Endodermal cell (in vitro differentiated cells): ENCODE measurements around the gene ITGAX. TPM values are rescaled to one million over a fixed set of nuclear protein-coding genes. Genes with fewer than 3 reads are reported as not detected.
A peak's percentile ranks its signal among the peaks of the same experiment; 100 is the strongest.

Experiments
- DNase-seq: peaks from one replicate; pipeline ENCODE4 v3.0.0-alpha.2; 2017
- H3K27ac ChIP-seq: 2 replicates; pipeline ENCODE4 v1.5.1; 2013; ENCODE audit warnings: mild to moderate bottlenecking, low read depth, low read length, moderate library complexity
- H3K27me3 ChIP-seq: 2 replicates; pipeline ENCODE4 v1.6.1; 2013; ENCODE audit warnings: mild to moderate bottlenecking, low read length, moderate library complexity; ENCODE audit not compliant: insufficient read depth, control insufficient read depth, poor library complexity, severe bottlenecking
- H3K36me3 ChIP-seq: 2 replicates; pipeline ENCODE4 v1.7.0; 2013; ENCODE audit warnings: mild to moderate bottlenecking, low read length, moderate library complexity; ENCODE audit not compliant: control insufficient read depth, insufficient read depth
- H3K4me1 ChIP-seq: one replicate; pipeline ENCODE4 v1.7.0; 2013; ENCODE audit warnings: low read length; ENCODE audit not compliant: control insufficient read depth, insufficient read depth
- H3K4me3 ChIP-seq: 2 replicates; pipeline ENCODE4 v1.5.1; 2013; ENCODE audit warnings: mild to moderate bottlenecking, low read length, moderate library complexity
- H3K9ac ChIP-seq: 2 replicates; pipeline ENCODE4 v1.6.1; 2013; ENCODE audit warnings: mild to moderate bottlenecking, low read length, moderate library complexity; ENCODE audit not compliant: poor library complexity, severe bottlenecking; ENCODE audit errors: extremely low read depth
- H3K9me3 ChIP-seq: 2 replicates; pipeline ENCODE4 v1.6.1; 2013; ENCODE audit warnings: mild to moderate bottlenecking, low read length, moderate library complexity; ENCODE audit not compliant: control insufficient read depth
- H3K27ac Mint-ChIP-seq: 2 replicates; pipeline ENCODE4 v1.8.0; 2020; ENCODE audit warnings: mixed read lengths
- H3K27me3 Mint-ChIP-seq: 2 replicates; pipeline ENCODE4 v1.8.0; 2021; ENCODE audit warnings: mild to moderate bottlenecking, mixed read lengths; ENCODE audit not compliant: insufficient read depth
- H3K36me3 Mint-ChIP-seq: 2 replicates; pipeline ENCODE4 v1.8.0; 2020; ENCODE audit warnings: low read depth, mixed read lengths
- H3K4me1 Mint-ChIP-seq: 2 replicates; pipeline ENCODE4 v1.8.0; 2020; ENCODE audit warnings: mixed read lengths
- H3K4me3 Mint-ChIP-seq: 2 replicates; pipeline ENCODE4 v1.8.0; 2020; ENCODE audit warnings: mild to moderate bottlenecking, moderate library complexity, mixed read lengths
- H3K9me3 Mint-ChIP-seq: 2 replicates; pipeline ENCODE4 v1.8.0; 2020; ENCODE audit warnings: mild to moderate bottlenecking, mixed read lengths
- CTCF ChIP-seq: fragments of 200-600 bp; sonication (generic); conservative IDR thresholded peaks from 2 replicates; pipeline ENCODE4 v1.5.0; 2021; ENCODE audit warnings: antibody characterized with exemption, mild to moderate bottlenecking
- WGBS, 2 experiments: methylation state at CpG; one replicate each; pipeline versions ENCODE4 v1.1.5 to v1.1.7; 2013; ENCODE audit warnings: missing lambda C conversion rate in 2 of 2, mixed read lengths in 1 of 2; ENCODE audit not compliant: insufficient coverage in 1 of 2, insufficient read length in 1 of 2; 5-methylcytosine and 5-hydroxymethylcytosine counted together
- total RNA-seq, 2 donors: library from RNA; stranded (reverse); fragmentation: NEBNext Ultra II Directional in 1 of 2; extraction: Animal tissue kit (Norgen Biotek cat#: 25700) in 1 of 2; gene quantifications; 2 replicates in 1 of 2; 3 replicates in 1 of 2; pipeline ENCODE4 v1.2.1, GENCODE V29; 2021

The ITGAX gene
- total RNA-seq, 2 donors from 2014 or later, result 0.22 TPM; not detected in 1

DNA sequence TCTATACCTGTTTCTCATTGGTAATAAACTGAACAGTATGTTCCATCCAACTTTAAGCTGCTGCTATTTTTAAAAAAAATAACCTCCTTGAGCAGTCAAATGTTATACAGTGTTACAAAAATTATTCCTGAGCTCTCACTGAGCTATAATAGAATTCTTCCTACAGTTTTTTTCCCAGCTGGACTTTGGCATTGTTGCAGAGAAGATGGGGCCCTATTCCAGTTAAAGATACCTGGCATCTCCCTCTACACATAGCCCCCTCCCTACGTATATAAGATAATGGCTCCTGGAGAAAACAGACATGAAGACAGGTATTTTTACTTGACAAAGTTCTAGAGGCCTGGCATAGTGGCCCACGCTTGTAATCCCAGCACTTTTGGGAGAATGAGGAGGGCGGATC lies 74.8 kb downstream of the ITGAX start:
- H3K9me3 Mint-ChIP-seq, result peaks cover 4% of the 10 kb centered on the region
- H3K4me3 Mint-ChIP-seq, result no peak overlapping the region
- no peak for TF ChIP-seq CTCF
- H3K4me1 Mint-ChIP-seq, result no peaks in the 10 kb centered on the region
- Histone ChIP-seq H3K36me3 (no peaks in the 10 kb centered on the region), H3K4me1 (peaks cover 4% of the 10 kb centered on the region), H3K9ac (no peak overlapping the region), H3K4me3 (no peak overlapping the region), H3K27ac (no peak overlapping the region), H3K27me3 (no peaks in the 10 kb centered on the region), H3K9me3 (no peaks in the 10 kb centered on the region)
- no peaks in the 10 kb centered on the region for H3K36me3 Mint-ChIP-seq
- no peak for DNase-seq
- no peak overlapping the region for H3K27ac Mint-ChIP-seq
- H3K27me3 Mint-ChIP-seq, result peaks cover 46% of the 10 kb centered on the region
- WGBS, 2 experiments, result 86 to 96% methylated on average over 3 of the region's 3 CpGs

- Histone ChIP-seq H3K36me3 (no peaks in the 10 kb centered on the region), H3K4me3 (no peak overlapping the region), H3K9me3 (no peaks in the 10 kb centered on the region), H3K4me1 (peaks cover 4% of the 10 kb centered on the region), H3K9ac (no peak overlapping the region), H3K27ac (no peak overlapping the region), H3K27me3 (no peaks in the 10 kb centered on the region)
- no peaks in the 10 kb centered on the region for H3K4me1 Mint-ChIP-seq
- peaks cover 4% of the 10 kb centered on the region for H3K9me3 Mint-ChIP-seq
- no peak overlapping the region for H3K4me3 Mint-ChIP-seq
- no peaks in the 10 kb centered on the region for H3K36me3 Mint-ChIP-seq
- DNase-seq, result peak; percentile 61
- WGBS, 2 experiments, result 47 to 61% methylated on average over 4 to 5 of the region's 5 CpGs
- H3K27ac Mint-ChIP-seq, result no peak overlapping the region
- no peak for TF ChIP-seq CTCF
- peaks cover 41% of the 10 kb centered on the region for H3K27me3 Mint-ChIP-seq
Observed at GRCh38 chr16:31430380-31431052, 75.5 kb downstream of the ITGAX start.

Other genes with a start within 250 kb of the ITGAX start
- 10 to 100 TPM; 47.0 to 57.7 TPM for gene BCKDK, start 246.8 kb upstream of the ITGAX start, total RNA-seq
- gene KAT8, start 237.5 kb upstream of the ITGAX start, total RNA-seq, result 10 to 100 TPM; 51.0 to 55.8 TPM
- 10 to 100 TPM; 79.7 to 80.1 TPM for gene PRSS8, start 219.4 kb upstream of the ITGAX start, total RNA-seq
- gene PRSS36, start 205.1 kb upstream of the ITGAX start, total RNA-seq, result under 1 TPM; 0.22 to 0.71 TPM
- gene FUS, start 175.0 kb upstream of the ITGAX start, total RNA-seq, result 100 to 1,000 TPM; 698 to 827 TPM
- 10 to 100 TPM; 26.3 to 29.8 TPM for gene PYCARD, start 152.4 kb upstream of the ITGAX start, total RNA-seq
- under 1 TPM; 0.15 to 0.20 TPM for gene TRIM72, start 141.1 kb upstream of the ITGAX start, total RNA-seq
- gene PYDC1, start 138.0 kb upstream of the ITGAX start, total RNA-seq, result not detected
- gene ITGAM, start 95.2 kb upstream of the ITGAX start, total RNA-seq, result under 1 TPM; 0.57 to 0.69 TPM
- not detected for gene ITGAD, start 38.2 kb downstream of the ITGAX start, total RNA-seq
- not detected for gene COX6A2, start 73.2 kb downstream of the ITGAX start, total RNA-seq
- gene ZNF843, start 87.6 kb downstream of the ITGAX start, total RNA-seq, result 1 to 10 TPM in 1 of 2 donors, under 1 TPM in 1; 0.31 to 1.5 TPM
- 10 to 100 TPM in 1 of 2 donors, 1 to 10 TPM in 1; 9.4 to 12.1 TPM for gene ARMC5, start 104.3 kb downstream of the ITGAX start, total RNA-seq
- 1 to 10 TPM; 7.5 to 10.0 TPM for gene TGFB1I1, start 117.0 kb downstream of the ITGAX start, total RNA-seq
- gene SLC5A2, start 127.9 kb downstream of the ITGAX start, total RNA-seq, result under 1 TPM; 0.22 to 0.24 TPM
- gene RUSF1, start 153.2 kb downstream of the ITGAX start, total RNA-seq, result 10 to 100 TPM; 45.4 to 50.8 TPM
- not detected for gene AHSP, start 172.7 kb downstream of the ITGAX start, total RNA-seq